GM18867 (cell line): ENCODE results near the gene SPATA4.

Experiments
- ATAC-seq: cut with Tn5 transposase; IDR thresholded peaks from one replicate; pipeline ENCODE4 v1.9.1; 2021; ENCODE audit warnings: mild to moderate bottlenecking, moderate library complexity; ENCODE audit not compliant: unreplicated experiment

Gene SPATA4

GRCh38 chr4:176191974-176192373, 3.4 kb downstream of the SPATA4 start:
- no peak for ATAC-seq

- ATAC-seq, result no peak
Measured at GRCh38 chr4:176189891-176190795, 5.2 kb downstream of the SPATA4 start.

- no peak for ATAC-seq
Measured at GRCh38 chr4:176188654-176189053, 6.7 kb downstream of the SPATA4 start.

GRCh38 chr4:176187624-176188023, 7.8 kb downstream of the SPATA4 start:
- peak; percentile 58 for ATAC-seq

- ATAC-seq, result no peak
Measured at GRCh38 chr4:176186671-176187395, 8.6 kb downstream of the SPATA4 start.

- peak; percentile 58 for ATAC-seq
Measured at GRCh38 chr4:176186067-176186466, 9.3 kb downstream of the SPATA4 start.

GRCh38 chr4:176185051-176185450, 10.3 kb downstream of the SPATA4 start:
- no peak for ATAC-seq

GRCh38 chr4:176163041-176163440, 32.3 kb downstream of the SPATA4 start:
- ATAC-seq, result no peak

- ATAC-seq, result no peak
Measured at GRCh38 chr4:176156656-176157055, 38.7 kb downstream of the SPATA4 start.

- ATAC-seq, result no peak
Measured at GRCh38 chr4:176153124-176153523, 42.3 kb downstream of the SPATA4 start.

GRCh38 chr4:176150704-176151103, 44.7 kb downstream of the SPATA4 start:
- no peak for ATAC-seq

- no peak for ATAC-seq
Measured at GRCh38 chr4:176150356-176150682, 45.1 kb downstream of the SPATA4 start.

GRCh38 chr4:176149680-176150355, 45.6 kb downstream of the SPATA4 start:
- no peak for ATAC-seq

GRCh38 chr4:176142253-176142652, 53.1 kb downstream of the SPATA4 start:
- ATAC-seq, result no peak

- ATAC-seq, result no peak
Measured at GRCh38 chr4:176139518-176139917, 55.9 kb downstream of the SPATA4 start.

- ATAC-seq, result no peak
Measured at GRCh38 chr4:176137631-176138030, 57.8 kb downstream of the SPATA4 start.

- ATAC-seq, result no peak
Measured at GRCh38 chr4:176134670-176135069, 60.7 kb downstream of the SPATA4 start.
